NCI-H146 treated with DMSO at 0.1 percent for 48 hours (cell line): ENCODE measurements around the gene NGEF.

Experiments used
- DNase-seq: peaks from one replicate; lab custom pipeline; 2025; ENCODE audit not compliant: unreplicated experiment; lab: John Stamatoyannopoulos, UW

The NGEF gene

GRCh38 chr2:232875256-232876121 is 137.6 kb downstream of the NGEF start:
- no peak for DNase-seq

GRCh38 chr2:232874677-232875223 is 138.3 kb downstream of the NGEF start:
- DNase-seq, result no peak

GRCh38 chr2:232873909-232874641 is 139.0 kb downstream of the NGEF start:
- DNase-seq, result no peak

- DNase-seq, result no peak
These were observed 139.7 kb downstream of the NGEF start for GRCh38 chr2:232873292-232873908.

GRCh38 chr2:232872826-232873225 is 140.2 kb downstream of the NGEF start:
- DNase-seq, result no peak

- no peak for DNase-seq
These were observed 141.0 kb downstream of the NGEF start for GRCh38 chr2:232871835-232872736.

GRCh38 chr2:232871418-232871834 is 141.6 kb downstream of the NGEF start:
- no peak for DNase-seq

- DNase-seq, result no peak
These were observed 142.2 kb downstream of the NGEF start for GRCh38 chr2:232870766-232871371.

GRCh38 chr2:232870018-232870765 is 142.9 kb downstream of the NGEF start, which contains the start of gene SNORC:
Gene SNORC (plus strand): TSS chr2:232870264. CDS start chr2:232870342, 78 bp downstream.
- DNase-seq, result no peak

- DNase-seq, result no peak
These were observed 143.7 kb downstream of the NGEF start for GRCh38 chr2:232869138-232870017.

GRCh38 chr2:232866104-232866503 is 147.0 kb downstream of the NGEF start:
- no peak for DNase-seq

- no peak for DNase-seq
These were observed 147.9 kb downstream of the NGEF start for GRCh38 chr2:232865165-232865564.

- DNase-seq, result no peak
These were observed 149.1 kb downstream of the NGEF start for GRCh38 chr2:232863996-232864395.

- no peak for DNase-seq
These were observed 151.7 kb downstream of the NGEF start for GRCh38 chr2:232861353-232861752.

GRCh38 chr2:232860593-232861241 is 152.3 kb downstream of the NGEF start:
- DNase-seq, result no peak

- no peak for DNase-seq
These were observed 153.6 kb downstream of the NGEF start for GRCh38 chr2:232859385-232859916.

- DNase-seq, result no peak
These were observed 155.9 kb downstream of the NGEF start for GRCh38 chr2:232857158-232857563.
